ENCODE measurements around the gene FN3KRP.

Gene FN3KRP

GRCh38 chr17:82692268-82692667 lies 24.2 kb upstream of the FN3KRP start:
- no peak overlapping the region for H3K4me3 ChIP-seq (ENCODE audit: low read depth, low read length, poor library complexity, severe bottlenecking)
- no peaks in the 10 kb centered on the region for H3K4me1 ChIP-seq (ENCODE audit: insufficient read depth, low read length, severe bottlenecking)
- no peak overlapping the region for H2AFZ ChIP-seq (ENCODE audit: low read length)
- H3K9me2 ChIP-seq (ENCODE audit: low read depth, low read length), result no peaks in the 10 kb centered on the region
- H3K4me2 ChIP-seq (ENCODE audit: low read length), result no peak overlapping the region
- no peak overlapping the region for H3K9ac ChIP-seq (ENCODE audit: low read length)
- peaks cover 16% of the 10 kb centered on the region for H3K9me3 ChIP-seq (ENCODE audit: low read length)
- no peaks in the 10 kb centered on the region for H3F3A ChIP-seq (ENCODE audit: insufficient read depth, low read length)
- H3K27ac ChIP-seq (ENCODE audit: low read depth, low read length, poor library complexity, severe bottlenecking), result no peak overlapping the region
- H3K36me3 ChIP-seq (ENCODE audit: insufficient read depth, low read length), result peaks cover 9% of the 10 kb centered on the region; the same call in 1 of the 2 replicates
- no peaks in the 10 kb centered on the region for H4K20me1 ChIP-seq (ENCODE audit: insufficient read depth, low read length)
- H3K79me2 ChIP-seq (ENCODE audit: insufficient read depth, low read length), result no peaks in the 10 kb centered on the region
- no peak for TF ChIP-seq EZH2 (IDR thresholded peaks at IDR 0.05; ENCODE audit: borderline replicate concordance, low read length)
- no peak for TF ChIP-seq CTCF (IDR thresholded peaks at IDR 0.05; ENCODE audit: low read length)
- peaks cover 9% of the 10 kb centered on the region for H3K27me3 ChIP-seq (ENCODE audit: insufficient read depth, low read length)

GRCh38 chr17:82693168-82693867 lies 23.2 kb upstream of the FN3KRP start:
- no peak overlapping the region for H3K9ac ChIP-seq (ENCODE audit: low read length)
- no peak overlapping the region for H2AFZ ChIP-seq (ENCODE audit: low read length)
- H3K9me2 ChIP-seq (ENCODE audit: low read depth, low read length), result no peaks in the 10 kb centered on the region
- peaks cover 16% of the 10 kb centered on the region for H3K9me3 ChIP-seq (ENCODE audit: low read length)
- H3K27ac ChIP-seq (ENCODE audit: low read depth, low read length, poor library complexity, severe bottlenecking), result no peak overlapping the region
- H3K4me3 ChIP-seq (ENCODE audit: low read depth, low read length, poor library complexity, severe bottlenecking), result no peak overlapping the region
- no peaks in the 10 kb centered on the region for H3F3A ChIP-seq (ENCODE audit: insufficient read depth, low read length)
- TF ChIP-seq CTCF (IDR thresholded peaks at IDR 0.05; ENCODE audit: low read length) (no peak), EZH2 (IDR thresholded peaks at IDR 0.05; ENCODE audit: borderline replicate concordance, low read length) (no peak)
- H4K20me1 ChIP-seq (ENCODE audit: insufficient read depth, low read length), result no peaks in the 10 kb centered on the region
- peaks cover 5% of the 10 kb centered on the region for H3K4me1 ChIP-seq (ENCODE audit: insufficient read depth, low read length, severe bottlenecking)
- no peak overlapping the region for H3K4me2 ChIP-seq (ENCODE audit: low read length)
- no peaks in the 10 kb centered on the region for H3K79me2 ChIP-seq (ENCODE audit: insufficient read depth, low read length)
- peaks cover 9% of the 10 kb centered on the region for H3K27me3 ChIP-seq (ENCODE audit: insufficient read depth, low read length)
- H3K36me3 ChIP-seq (ENCODE audit: insufficient read depth, low read length), result peaks cover 9% of the 10 kb centered on the region; the same call in 1 of the 2 replicates

GRCh38 chr17:82694647-82695046 lies 21.9 kb upstream of the FN3KRP start:
- no peak overlapping the region for H3K4me3 ChIP-seq (ENCODE audit: low read depth, low read length, poor library complexity, severe bottlenecking)
- peaks cover 16% of the 10 kb centered on the region for H3K9me3 ChIP-seq (ENCODE audit: low read length)
- no peak overlapping the region for H3K9ac ChIP-seq (ENCODE audit: low read length)
- no peak overlapping the region for H3K4me2 ChIP-seq (ENCODE audit: low read length)
- H3K9me2 ChIP-seq (ENCODE audit: low read depth, low read length), result no peaks in the 10 kb centered on the region
- H3K4me1 ChIP-seq (ENCODE audit: insufficient read depth, low read length, severe bottlenecking), result peaks cover 9% of the 10 kb centered on the region
- H3K79me2 ChIP-seq (ENCODE audit: insufficient read depth, low read length), result no peaks in the 10 kb centered on the region
- H4K20me1 ChIP-seq (ENCODE audit: insufficient read depth, low read length), result no peaks in the 10 kb centered on the region
- no peak overlapping the region for H3K27ac ChIP-seq (ENCODE audit: low read depth, low read length, poor library complexity, severe bottlenecking)
- no peak overlapping the region for H2AFZ ChIP-seq (ENCODE audit: low read length)
- peaks cover 9% of the 10 kb centered on the region; the same call in 1 of the 2 replicates for H3K36me3 ChIP-seq (ENCODE audit: insufficient read depth, low read length)
- peaks cover 3% of the 10 kb centered on the region; the same call in 1 of the 2 replicates for H3K27me3 ChIP-seq (ENCODE audit: insufficient read depth, low read length)
- no peak for TF ChIP-seq EZH2 (IDR thresholded peaks at IDR 0.05; ENCODE audit: borderline replicate concordance, low read length)
- TF ChIP-seq CTCF (IDR thresholded peaks at IDR 0.05; ENCODE audit: low read length), result no peak
- no peaks in the 10 kb centered on the region for H3F3A ChIP-seq (ENCODE audit: insufficient read depth, low read length)
